NCI-H2171 (cell line): ENCODE data around the gene TSHZ2.
"Not testable (repeated sequence)": the region's sequence is repeated elsewhere in the genome, so short reads cannot be mapped to it uniquely, and the experiment has no call there.

Experiments
- DNase-seq: peaks from one replicate; lab custom pipeline; 2025; lab: John Stamatoyannopoulos, UW

The TSHZ2 gene

GRCh38 chr20:53413845-53414244 lies 441.7 kb downstream of the TSHZ2 start:
- not testable (repeated sequence) for DNase-seq

- peak; percentile 22 for DNase-seq
Measured at GRCh38 chr20:53419693-53420460, 447.7 kb downstream of the TSHZ2 start.

DNA sequence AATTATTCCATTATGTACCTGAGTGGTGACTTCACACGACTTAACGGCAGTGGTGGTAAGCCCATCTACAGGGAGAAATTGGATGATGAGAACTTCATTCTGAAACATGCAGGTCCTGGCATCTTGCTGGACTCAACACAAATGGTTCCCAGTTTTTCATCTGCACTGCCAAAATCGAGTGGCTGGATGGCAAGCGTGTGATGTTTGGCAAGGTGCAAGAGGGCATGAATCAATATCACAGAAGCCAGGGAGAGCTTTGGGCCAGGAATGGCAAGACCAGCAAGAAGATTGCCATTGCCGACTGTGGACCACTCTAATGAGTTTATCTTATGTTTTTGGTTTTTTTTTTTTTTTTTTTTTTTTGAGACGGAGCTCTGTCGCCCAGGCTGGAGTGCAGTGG lies 449.2 kb downstream of the TSHZ2 start:
- no peak for DNase-seq

GRCh38 chr20:53422039-53422438 lies 449.9 kb downstream of the TSHZ2 start:
- DNase-seq, result no peak

DNA sequence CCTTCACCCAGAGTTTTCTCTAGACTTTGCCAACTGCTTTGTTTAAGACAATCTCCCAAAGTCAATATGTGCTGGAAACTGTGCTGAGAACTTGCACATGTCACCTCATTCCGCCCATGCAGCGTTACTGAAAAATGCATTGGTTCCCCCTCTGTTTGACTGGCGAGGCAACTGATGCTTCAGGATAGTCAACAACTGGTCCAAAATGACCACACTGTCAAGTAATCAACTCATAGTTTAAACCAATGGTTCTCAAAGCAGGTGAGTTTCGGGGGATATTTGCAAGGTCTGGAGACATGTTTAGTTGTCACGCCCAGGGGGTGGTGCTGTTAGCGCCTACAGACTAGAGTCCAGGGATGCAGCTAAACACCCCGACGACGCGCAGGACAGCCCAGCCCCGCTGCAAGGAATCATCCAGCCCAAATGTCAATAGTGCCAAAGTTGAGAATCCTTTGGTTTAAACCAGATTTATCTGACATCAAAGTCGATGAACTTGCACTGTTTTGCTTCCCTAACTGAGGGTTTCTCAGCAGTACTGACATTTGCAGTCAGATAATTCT lies 451.5 kb downstream of the TSHZ2 start:
- no peak for DNase-seq

GRCh38 chr20:53425481-53425880 lies 453.3 kb downstream of the TSHZ2 start:
- no peak for DNase-seq

DNA sequence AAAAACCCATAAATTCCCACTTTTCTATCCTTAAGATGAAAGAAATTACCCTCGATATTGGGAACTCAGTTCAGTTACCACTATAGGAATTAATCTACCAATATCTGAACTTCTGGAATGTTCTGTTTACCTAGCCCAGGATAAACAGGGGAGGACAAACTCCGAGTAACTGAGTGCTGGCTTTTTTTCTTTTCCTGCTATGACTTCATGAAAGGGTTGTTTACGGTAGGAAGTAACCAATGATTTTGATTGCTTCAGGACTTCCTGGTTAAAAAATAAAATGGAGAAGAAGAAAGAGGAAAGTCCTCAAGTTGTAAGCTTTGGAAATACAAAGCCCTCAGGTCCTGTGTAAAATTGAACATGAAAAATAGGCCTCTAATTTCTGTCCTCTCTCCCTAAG lies 453.8 kb downstream of the TSHZ2 start:
- no peak for DNase-seq

DNA sequence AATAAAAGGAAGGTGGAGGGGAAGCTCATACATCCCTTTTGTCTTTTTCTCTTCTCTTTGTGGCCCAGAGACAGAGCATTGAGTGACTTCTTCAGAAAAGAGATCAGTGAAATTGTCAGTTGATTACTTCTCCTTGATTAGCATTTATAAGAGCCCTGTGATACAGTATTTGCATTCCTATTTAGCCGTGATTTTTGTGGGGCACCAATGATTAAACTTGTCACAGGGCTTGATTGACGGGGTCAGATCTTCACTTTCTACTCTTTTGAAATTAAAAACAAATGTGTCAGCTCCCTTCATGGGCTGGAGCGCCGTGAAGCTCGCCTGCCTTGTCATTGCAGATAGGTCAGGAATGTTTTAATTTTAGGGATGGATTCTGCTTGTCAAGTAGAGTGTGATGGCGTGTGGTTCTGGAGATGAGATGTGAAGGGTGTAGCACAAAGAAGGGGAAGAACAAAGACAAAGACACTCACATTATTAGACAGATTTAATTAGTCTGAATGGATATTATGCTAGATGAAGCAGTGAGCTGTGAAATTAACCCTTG lies 454.7 kb downstream of the TSHZ2 start:
- no peak for DNase-seq

- DNase-seq, result no peak
Measured at GRCh38 chr20:53427951-53428350, 455.8 kb downstream of the TSHZ2 start.

- no peak for DNase-seq
Measured at GRCh38 chr20:53428588-53428987, 456.4 kb downstream of the TSHZ2 start.

DNA sequence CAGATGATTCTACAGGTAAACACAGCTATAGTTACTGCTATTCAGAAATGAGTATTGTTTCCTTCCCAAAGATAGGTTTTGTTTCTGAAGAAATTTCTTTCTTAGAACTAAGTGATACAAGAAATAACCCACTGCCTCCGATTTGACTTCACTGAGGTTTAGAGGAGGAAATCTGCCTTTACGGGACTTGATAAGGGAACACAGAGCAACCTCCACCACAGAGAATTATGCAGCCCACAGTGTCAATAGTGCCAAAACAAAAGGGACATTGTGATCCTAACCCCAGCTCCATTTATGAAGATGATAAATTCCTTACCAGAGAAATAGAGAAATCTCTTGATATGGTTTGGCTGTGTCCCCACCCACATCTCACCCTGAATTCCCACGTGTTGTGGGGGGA lies 456.8 kb downstream of the TSHZ2 start:
- no peak for DNase-seq

- DNase-seq, result no peak
Measured at GRCh38 chr20:53434662-53435061, 462.5 kb downstream of the TSHZ2 start.

- not testable (repeated sequence) for DNase-seq
Measured at GRCh38 chr20:53436927-53437326, 464.8 kb downstream of the TSHZ2 start.

GRCh38 chr20:53438368-53438767 lies 466.2 kb downstream of the TSHZ2 start:
- DNase-seq, result no peak

- DNase-seq, result no peak
Measured at GRCh38 chr20:53439046-53439445, 466.9 kb downstream of the TSHZ2 start.

DNA sequence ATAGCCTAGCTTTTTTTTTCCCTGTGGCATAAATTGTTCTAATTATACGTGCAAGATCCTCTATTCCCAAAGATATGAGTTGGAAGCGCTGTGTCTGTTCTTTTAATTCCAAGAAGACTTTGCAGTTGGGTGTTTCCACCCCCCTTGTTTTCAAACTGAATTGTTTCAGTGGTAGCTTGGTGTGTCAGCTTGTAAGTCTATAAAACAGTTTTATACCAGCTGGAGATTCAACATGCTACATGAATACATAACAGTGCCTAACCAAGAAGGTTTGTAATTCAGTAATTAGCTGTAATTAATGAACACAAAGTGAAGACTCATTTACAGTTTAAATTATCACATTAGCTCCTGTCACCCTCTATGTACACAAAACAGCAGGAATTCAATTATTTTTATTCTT lies 467.5 kb downstream of the TSHZ2 start:
- DNase-seq, result no peak

DNA sequence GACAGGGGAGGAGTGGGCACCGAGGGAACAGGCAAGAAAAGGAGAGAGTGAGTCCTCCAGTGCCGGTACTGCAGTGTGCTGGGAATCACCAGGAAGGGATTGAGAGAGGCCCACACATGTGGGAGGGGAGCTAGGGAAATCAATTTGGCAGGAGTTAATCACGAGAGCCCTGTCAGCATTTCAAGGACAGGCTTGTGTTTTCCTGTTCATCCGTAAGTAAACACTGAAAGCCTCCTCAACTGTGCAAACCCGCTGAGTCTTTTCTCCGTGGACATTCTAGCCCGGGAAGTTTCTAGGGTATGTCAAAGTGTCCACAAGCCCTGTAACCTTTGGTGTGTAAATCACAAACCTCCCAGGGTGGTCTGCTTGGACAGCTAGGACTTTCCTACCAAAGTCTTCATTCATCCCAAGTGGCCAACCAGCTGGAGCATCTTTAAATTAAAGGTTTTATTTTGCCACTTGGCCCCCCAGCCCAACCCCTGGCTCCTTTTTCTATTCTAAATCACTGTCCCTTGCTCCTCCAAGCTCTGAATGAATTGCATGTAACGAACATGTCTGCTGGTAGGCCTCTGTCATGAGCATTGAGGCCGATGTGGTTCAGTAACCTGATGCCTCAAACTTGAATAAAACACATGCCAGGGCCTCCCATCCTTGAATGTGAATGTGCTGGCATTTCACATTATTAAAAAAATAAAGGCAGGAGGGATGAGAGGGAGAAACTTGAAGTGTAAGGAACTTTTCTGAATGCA lies 472.4 kb downstream of the TSHZ2 start:
- no peak for DNase-seq

DNA sequence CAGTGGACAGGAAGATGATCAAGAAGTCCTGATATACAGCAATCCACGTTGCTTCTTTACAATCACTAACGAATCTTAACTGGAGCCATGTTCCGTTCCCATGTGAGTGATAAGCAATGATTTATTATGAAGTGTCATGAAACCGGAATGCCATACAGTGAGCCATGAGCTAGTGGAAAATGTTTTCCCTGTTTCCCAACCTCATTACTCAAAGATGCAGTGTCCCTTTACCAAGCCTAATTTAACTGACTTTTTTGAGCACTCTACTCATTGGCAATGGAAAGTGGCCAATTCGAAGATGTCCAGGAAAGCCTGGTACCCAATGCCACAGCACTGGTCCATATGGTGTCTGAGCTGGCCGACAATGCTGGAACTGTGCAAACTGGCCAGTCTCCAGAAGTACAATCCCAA lies 473.2 kb downstream of the TSHZ2 start:
- no peak for DNase-seq

- no peak for DNase-seq
Measured at GRCh38 chr20:53445932-53446331, 473.8 kb downstream of the TSHZ2 start.

DNA sequence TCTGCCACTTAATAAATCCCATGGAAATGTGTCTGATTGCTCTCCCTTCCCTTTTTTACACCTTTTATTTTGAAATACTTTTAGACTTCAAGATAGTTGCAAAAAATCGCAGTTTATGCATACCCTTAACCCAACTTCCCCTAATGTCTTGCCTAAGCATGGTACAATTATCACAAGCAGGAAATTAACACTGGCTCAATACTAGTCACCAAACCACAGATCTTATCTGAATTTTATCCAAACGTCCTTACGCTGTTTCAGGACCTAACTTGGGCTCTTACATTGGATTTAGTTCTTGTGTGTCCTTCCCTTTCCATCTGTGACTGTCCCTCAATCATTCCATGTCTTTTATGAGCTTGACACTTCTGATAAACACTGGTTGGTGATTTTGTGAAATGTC lies 475.2 kb downstream of the TSHZ2 start:
- DNase-seq, result no peak

GRCh38 chr20:53448426-53448825 lies 476.3 kb downstream of the TSHZ2 start:
- DNase-seq, result no peak

DNA sequence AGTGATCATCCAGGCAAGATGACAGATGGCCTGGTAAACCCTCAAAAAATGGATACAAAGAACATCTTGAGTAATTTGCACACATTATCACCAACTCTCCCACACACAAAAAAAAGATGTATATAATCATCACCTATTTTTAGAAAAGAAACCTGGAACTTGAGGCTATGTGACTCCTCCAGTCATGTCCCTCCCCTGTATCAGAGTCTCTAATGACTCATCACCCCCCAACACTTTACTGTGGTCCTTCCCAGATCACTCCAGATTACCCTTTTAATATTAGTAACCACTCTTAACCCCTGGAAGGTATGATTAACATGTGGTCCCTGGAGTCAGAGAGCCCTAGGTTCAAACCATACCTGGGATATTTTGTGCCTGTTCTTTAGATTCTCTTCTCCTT lies 476.7 kb downstream of the TSHZ2 start:
- peak; percentile 24 for DNase-seq

GRCh38 chr20:53453076-53453475 lies 480.9 kb downstream of the TSHZ2 start:
- no peak for DNase-seq
